ENCODE measurements around the gene PDCL3.

- no peak for TF ChIP-seq POLR2A (IDR thresholded peaks at IDR 0.05)
- no peak for TF ChIP-seq CTCF (IDR thresholded peaks at IDR 0.05)
Observed at GRCh38 chr2:100592226-100592625, 29.4 kb downstream of the PDCL3 start.
